Ascending aorta (tissue), 2 donors: ENCODE measurements around the gene R3HCC1L. TPM values are rescaled to one million over a fixed set of nuclear protein-coding genes. Genes with fewer than 3 reads are reported as not detected.

Experiments used
- DNase-seq, 2 donors: peaks; one replicate each; pipeline ENCODE4 v3.0.0-alpha.2; 2019; ENCODE audit warnings: low spot score in 2 of 2
- H3K27ac ChIP-seq, 2 donors: fragments of 200-600 bp; sonication (generic); one replicate each; pipeline ENCODE4 v1.5.1; 2016 to 2017; ENCODE audit warnings: mild to moderate bottlenecking in 1 of 2
- H3K27me3 ChIP-seq: fragments of 200-600 bp; sonication (generic); one replicate; pipeline ENCODE4 v1.5.1; 2017
- H3K36me3 ChIP-seq, 2 donors: fragments of 200-600 bp; sonication (generic); one replicate each; pipeline ENCODE4 v1.5.1; 2016
- H3K4me1 ChIP-seq, 2 donors: fragments of 200-600 bp; sonication (generic); one replicate each; pipeline ENCODE4 v1.5.1; 2016 to 2017; ENCODE audit warnings: mild to moderate bottlenecking in 1 of 2
- H3K4me3 ChIP-seq, 2 donors: fragments of 200-600 bp; sonication (generic); one replicate each; pipeline ENCODE4 v1.5.1; 2016 to 2017; ENCODE audit warnings: mild to moderate bottlenecking in 1 of 2
- H3K9me3 ChIP-seq, 2 donors: fragments of 200-600 bp; sonication (generic); one replicate each; pipeline ENCODE4 v1.5.1; 2016
- intact Hi-C: fragments of 100-400 bp; cut with DNase I; formaldehyde crosslinking; loops from one replicate; pipeline ENCODE4 v1.15.1; 2023
- total RNA-seq: library from RNA; depleted of rRNA; stranded (reverse); fragments of >200 nt; gene quantifications from one replicate; pipeline ENCODE4 v1.1.0, GENCODE V29; 2016
- TF ChIP-seq, protein P1 (sequence below), 3 experiments: fragments of 200-600 bp in 2 of 3; fragments of 450-650 bp in 1 of 3; sonication (generic) in 2 of 3; IDR thresholded peaks; one replicate each; pipeline ENCODE4 v1.5.1; 2016 to 2019; ENCODE audit warnings: antibody characterized with exemption in 3 of 3, mild to moderate bottlenecking in 1 of 3, moderate library complexity in 1 of 3

The R3HCC1L gene
- total RNA-seq, 1 donor from 2014 or later = 3.1 TPM

DNA sequence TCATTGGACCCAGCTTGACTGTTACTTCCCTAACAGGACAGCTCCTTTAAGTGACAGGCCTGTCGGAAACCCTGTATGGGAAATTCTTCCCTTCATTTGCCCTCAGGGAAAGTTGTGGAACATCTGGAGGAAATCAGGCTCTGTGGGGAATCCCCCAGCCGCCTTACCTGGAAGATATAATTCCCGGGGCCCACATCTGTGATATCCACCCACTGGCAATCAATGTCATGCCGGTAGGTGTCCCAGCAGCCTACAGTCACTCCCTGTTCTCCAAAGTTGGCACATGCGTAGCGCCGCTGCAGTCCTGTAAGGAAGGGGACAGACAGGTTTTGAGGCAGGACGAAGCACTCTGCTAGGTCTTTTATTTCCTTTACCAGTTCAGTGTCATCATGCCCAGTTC, 116.9 kb downstream of the R3HCC1L start:
- Histone ChIP-seq H3K36me3 (peaks cover 41 to 63% of the 10 kb centered on the region in 2 donors), H3K4me3 (no peak overlapping the region)

DNA sequence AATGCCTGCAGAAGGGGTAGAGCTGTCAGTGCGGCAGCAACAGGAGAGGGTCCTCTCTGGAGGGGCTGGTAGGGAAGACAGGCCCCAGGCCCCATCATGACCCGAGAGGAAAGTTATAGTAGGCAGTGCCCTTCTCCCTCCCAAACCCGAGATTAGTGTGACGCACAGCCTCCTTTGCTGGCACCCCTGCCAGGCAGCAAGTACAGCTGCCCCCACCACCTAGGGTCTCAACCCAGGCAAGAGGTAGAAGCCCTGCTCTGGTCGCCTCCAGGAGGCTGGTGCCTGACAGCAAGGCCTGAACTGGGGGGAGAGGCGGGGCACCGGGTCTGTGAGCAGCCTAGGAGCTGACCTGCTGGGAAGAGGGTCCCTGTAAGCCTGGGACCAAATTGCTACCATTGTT, 118.0 kb downstream of the R3HCC1L start:
- H3K9me3 ChIP-seq = no peaks in the 10 kb centered on the region
- no peaks in the 10 kb centered on the region for H3K27me3 ChIP-seq
- DNase-seq = no peak
- H3K4me1 ChIP-seq = no peaks in the 10 kb centered on the region
- no peak overlapping the region for H3K4me3 ChIP-seq
- TF ChIP-seq, protein P1, sequence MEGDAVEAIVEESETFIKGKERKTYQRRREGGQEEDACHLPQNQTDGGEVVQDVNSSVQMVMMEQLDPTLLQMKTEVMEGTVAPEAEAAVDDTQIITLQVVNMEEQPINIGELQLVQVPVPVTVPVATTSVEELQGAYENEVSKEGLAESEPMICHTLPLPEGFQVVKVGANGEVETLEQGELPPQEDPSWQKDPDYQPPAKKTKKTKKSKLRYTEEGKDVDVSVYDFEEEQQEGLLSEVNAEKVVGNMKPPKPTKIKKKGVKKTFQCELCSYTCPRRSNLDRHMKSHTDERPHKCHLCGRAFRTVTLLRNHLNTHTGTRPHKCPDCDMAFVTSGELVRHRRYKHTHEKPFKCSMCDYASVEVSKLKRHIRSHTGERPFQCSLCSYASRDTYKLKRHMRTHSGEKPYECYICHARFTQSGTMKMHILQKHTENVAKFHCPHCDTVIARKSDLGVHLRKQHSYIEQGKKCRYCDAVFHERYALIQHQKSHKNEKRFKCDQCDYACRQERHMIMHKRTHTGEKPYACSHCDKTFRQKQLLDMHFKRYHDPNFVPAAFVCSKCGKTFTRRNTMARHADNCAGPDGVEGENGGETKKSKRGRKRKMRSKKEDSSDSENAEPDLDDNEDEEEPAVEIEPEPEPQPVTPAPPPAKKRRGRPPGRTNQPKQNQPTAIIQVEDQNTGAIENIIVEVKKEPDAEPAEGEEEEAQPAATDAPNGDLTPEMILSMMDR (IDR thresholded peaks at IDR 0.05) = no peak
- intact Hi-C loops = no loop called here
- H3K36me3 ChIP-seq = peaks cover 38 to 61% of the 10 kb centered on the region in 2 donors
- no peak overlapping the region for H3K27ac ChIP-seq

More for the DNA sequence above, 116.9 kb downstream of the R3HCC1L start:
- Histone ChIP-seq H3K27me3 (no peaks in the 10 kb centered on the region), H3K27ac (no peak overlapping the region), H3K4me1 (no peaks in the 10 kb centered on the region), H3K9me3 (no peaks in the 10 kb centered on the region)
- no peak for DNase-seq
- TF ChIP-seq, protein P1 (IDR thresholded peaks at IDR 0.05) = no peak
- intact Hi-C loops = no loop called here

DNA sequence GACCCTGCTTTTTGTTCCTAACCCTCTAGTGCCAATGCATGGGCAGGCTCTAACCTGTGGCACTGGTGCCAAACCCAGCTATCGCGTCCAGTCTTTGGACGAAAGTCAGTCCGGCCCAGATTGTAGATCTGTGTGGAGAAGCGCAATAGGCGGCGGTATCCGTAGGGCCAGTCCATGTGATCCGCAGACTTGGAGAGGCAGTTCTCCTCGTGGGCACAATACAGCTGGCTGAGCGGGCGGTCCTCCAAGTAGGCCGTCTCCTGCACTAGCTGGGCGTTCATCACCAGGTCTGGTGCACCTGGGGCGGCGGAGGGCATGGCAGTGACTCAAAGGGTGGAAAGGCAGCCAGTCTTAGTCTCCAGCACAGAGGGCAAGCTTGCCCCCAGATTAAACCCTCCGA, 119.0 kb downstream of the R3HCC1L start:
- peaks cover 28 to 51% of the 10 kb centered on the region in 2 donors for H3K36me3 ChIP-seq
- TF ChIP-seq, protein P1 (IDR thresholded peaks at IDR 0.05) = no peak

DNA sequence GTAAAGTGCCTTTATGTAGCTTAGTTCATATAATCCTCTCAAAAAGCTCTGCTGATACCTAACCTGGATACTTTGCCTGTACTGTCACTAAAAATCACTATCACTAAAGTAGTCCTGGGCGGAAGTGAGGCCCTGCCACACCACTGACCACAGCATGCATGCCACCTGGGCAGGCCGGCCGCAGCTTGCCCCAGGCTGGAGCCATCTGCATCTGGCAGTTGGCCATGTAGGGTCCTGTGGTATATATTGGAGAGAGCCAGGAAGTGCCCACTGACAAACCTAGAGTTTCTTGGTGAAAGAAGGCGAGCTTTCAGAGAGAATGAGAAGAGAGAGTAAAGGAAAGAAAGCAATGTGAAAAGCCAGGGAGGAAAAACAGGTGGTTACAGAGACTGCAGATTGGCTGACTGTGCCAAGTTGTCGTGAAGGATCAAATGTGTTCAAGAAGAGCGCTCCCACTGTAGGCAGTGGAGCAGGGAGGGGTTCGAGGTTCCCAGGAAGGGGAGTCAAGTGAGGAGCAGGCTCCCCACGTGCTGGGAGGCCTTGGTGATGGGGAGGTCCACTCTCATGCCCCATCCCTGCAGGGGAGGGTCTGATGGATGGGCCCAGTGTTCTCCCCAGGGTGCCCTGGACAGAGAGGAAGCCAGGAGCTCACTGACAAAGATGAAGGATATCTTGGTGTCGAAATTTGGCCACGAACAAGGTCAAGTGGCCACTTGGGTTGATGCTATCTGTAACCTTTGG, 119.9 kb downstream of the R3HCC1L start:
- Histone ChIP-seq H3K4me1 (peaks cover 0 to 7% of the 10 kb centered on the region in 2 donors), H3K4me3 (no peak overlapping the region), H3K27me3 (no peaks in the 10 kb centered on the region), H3K9me3 (no peaks in the 10 kb centered on the region), H3K36me3 (peaks cover 21 to 42% of the 10 kb centered on the region in 2 donors), H3K27ac (no peak overlapping the region)
- TF ChIP-seq, protein P1 (IDR thresholded peaks at IDR 0.05) = no peak
- no peak for DNase-seq
- intact Hi-C loops = no loop called here

More for the DNA sequence above, 119.0 kb downstream of the R3HCC1L start:
- DNase-seq = peak in 1 of 2 donors; percentile 63
- Histone ChIP-seq H3K9me3 (no peaks in the 10 kb centered on the region), H3K27me3 (no peaks in the 10 kb centered on the region), H3K27ac (no peak overlapping the region), H3K4me3 (no peak overlapping the region), H3K4me1 (no peaks in the 10 kb centered on the region)
- intact Hi-C loops = no loop called here

DNA sequence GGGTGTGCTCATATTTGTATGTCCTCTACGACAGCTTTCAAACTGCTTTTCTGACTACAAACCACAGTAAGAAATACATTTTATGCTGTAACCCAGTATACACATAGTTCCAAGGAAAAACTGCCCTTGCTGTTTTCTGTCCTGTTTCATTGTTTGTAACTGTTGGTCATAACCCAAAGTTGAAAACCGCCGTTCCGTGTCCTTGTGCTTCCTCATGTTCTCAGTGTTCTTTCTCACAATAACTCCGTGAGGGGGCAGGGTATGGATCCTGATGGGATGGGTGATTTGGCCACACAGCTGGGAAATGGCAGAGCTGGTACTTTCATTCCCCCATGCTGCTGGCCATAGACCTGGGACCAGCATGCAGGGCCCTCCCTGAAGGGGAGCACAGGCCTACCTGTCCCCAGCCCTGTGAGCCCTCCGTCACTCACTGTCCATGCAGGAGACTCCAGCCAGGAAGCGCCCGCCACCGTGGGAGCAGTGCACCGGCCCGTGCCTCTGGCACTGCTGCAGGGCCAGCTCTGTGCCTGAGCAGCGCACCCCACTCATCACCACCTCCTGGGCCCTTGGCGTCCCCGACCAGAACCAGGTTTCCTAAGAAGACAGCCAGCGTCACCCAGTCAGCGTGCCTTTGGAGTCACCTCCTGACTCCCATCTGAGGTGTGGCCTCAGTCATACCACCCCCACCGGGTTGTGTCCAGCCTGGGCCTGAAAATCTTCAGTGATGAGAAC, 120.9 kb downstream of the R3HCC1L start:
- no peaks in the 10 kb centered on the region for H3K27me3 ChIP-seq
- TF ChIP-seq, protein P1 (IDR thresholded peaks at IDR 0.05) = no peak
- no peak overlapping the region for H3K27ac ChIP-seq
- DNase-seq = no peak
- H3K4me1 ChIP-seq = peaks cover 0 to 9% of the 10 kb centered on the region in 2 donors
- H3K9me3 ChIP-seq = no peaks in the 10 kb centered on the region
- intact Hi-C loops = no loop called here
- H3K4me3 ChIP-seq = no peak overlapping the region
- H3K36me3 ChIP-seq = peaks cover 18 to 34% of the 10 kb centered on the region in 2 donors
